ENCODE results near the gene GMEB1. TPM values are rescaled to one million over a fixed set of nuclear protein-coding genes. Genes with fewer than 3 reads are reported as not detected.
A peak's percentile ranks its signal among the peaks of the same experiment; 100 is the strongest.

Gene GMEB1
- total and polyA plus RNA-seq, 10 of the 15 experiments (the other 5 are each of a cell fraction or from before 2014, with no cell fraction given): 4.9 to 17.6 (median 9.4) TPM

- TF ChIP-seq BCLAF1 (IDR thresholded peaks at IDR 0.05): no peak
- peak; percentile 79 for TF ChIP-seq YY1 (IDR thresholded peaks at IDR 0.05; ENCODE audit: low read depth, low read length)
- TF ChIP-seq JUND (IDR thresholded peaks at IDR 0.05; ENCODE audit: low read depth, low read length): no peak
- TF ChIP-seq DPF2 (IDR thresholded peaks at IDR 0.05): no peak
- TF ChIP-seq NBN (IDR thresholded peaks at IDR 0.05): peak; percentile 88
- peak; percentile 42; the same call in 1 of the 2 replicates for TF ChIP-seq SREBF2 (IDR thresholded peaks at IDR 0.05; ENCODE audit: low read length)
- peak; percentile 97 for TF ChIP-seq TAF1 (IDR thresholded peaks at IDR 0.05; ENCODE audit: borderline replicate concordance, low read depth, low read length)
- TF ChIP-seq SIN3A (IDR thresholded peaks at IDR 0.05; ENCODE audit: low read depth, low read length): peak; percentile 64; the same call in 1 of the 2 replicates
- peak; percentile 78; the same call in 1 of the 2 replicates for TF ChIP-seq MLLT1 (IDR thresholded peaks at IDR 0.05)
- TF ChIP-seq ESRRA (IDR thresholded peaks at IDR 0.05; ENCODE audit: low read length): no peak
- peak; percentile 94 for TF ChIP-seq PKNOX1 (IDR thresholded peaks at IDR 0.05)
- TF ChIP-seq NFYB (IDR thresholded peaks at IDR 0.05; ENCODE audit: insufficient read depth, low read depth, low read length): no peak
- peak; percentile 99 for TF ChIP-seq MXI1 (IDR thresholded peaks at IDR 0.05; ENCODE audit: low read depth, low read length)
- no peak for TF ChIP-seq SMAD1 (IDR thresholded peaks at IDR 0.05; ENCODE audit: low read depth, partially characterized antibody)
- TF ChIP-seq ZNF592 (IDR thresholded peaks at IDR 0.05): no peak
- TF ChIP-seq TCF12 (IDR thresholded peaks at IDR 0.05; ENCODE audit: low read depth, low read length): no peak
- peak; percentile 32 to 73 (median 42); a peak in 4 of 6 replicates for TF ChIP-seq CTCF (IDR thresholded peaks at IDR 0.05 in 2 of 3, conservative IDR thresholded peaks at IDR 0.05 in 1 of 3; ENCODE audit: control insufficient read depth in 2 of 3, extremely low read depth in 1 of 3, insufficient read depth in 1 of 3, low read depth in 3 of 3, low read length in 3 of 3)
- 0 out of 2 replicates have a peak, but pooled peaks have one; percentile 38 for TF ChIP-seq GATAD2B (conservative IDR thresholded peaks at IDR 0.05; ENCODE audit: low read depth)
These were observed 25.5 kb upstream of the GMEB1 start, which contains the start of gene TAF12 (continued) for GRCh38 chr1:28642847-28643635.

Data from GM12878 (cell line).